Measurements from ENCODE around the gene GNG12. TPM values are rescaled to one million over a fixed set of nuclear protein-coding genes. Genes with fewer than 3 reads are reported as not detected.

The GNG12 gene
- total RNA-seq, 1 experiment from 2014 or later: 14.3 TPM

DNA sequence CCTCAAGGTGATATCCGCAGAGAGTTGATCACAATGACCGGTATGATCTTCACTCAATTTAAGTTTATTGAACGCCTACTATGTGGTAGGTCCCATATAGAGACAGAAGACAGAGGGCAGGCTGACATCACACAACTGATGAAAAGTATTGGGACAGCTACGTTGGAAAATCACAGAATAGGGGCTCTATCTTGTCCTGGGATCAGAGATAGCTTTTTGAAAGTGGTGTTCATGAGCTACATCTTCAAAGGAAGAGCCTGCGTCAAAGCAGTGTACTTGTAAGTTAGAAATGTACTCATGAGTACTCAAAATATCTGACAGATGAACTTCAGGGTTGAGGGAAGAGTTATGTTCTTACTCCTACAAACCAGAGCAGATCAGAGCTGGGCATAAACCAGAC is 93.9 kb downstream of the GNG12 start:
- Histone ChIP-seq H3T11ph (ENCODE audit: low read length) (no peak overlapping the region), H2BK5ac (ENCODE audit: insufficient read length, low read length) (no peak overlapping the region), H2BK120ac (ENCODE audit: low read depth, low read length, poor library complexity, severe bottlenecking) (no peak overlapping the region), H3K23ac (ENCODE audit: insufficient read length, low read depth, low read length) (no peak overlapping the region), H3K27me3 (ENCODE audit: insufficient read depth, low read length) (no peaks in the 10 kb centered on the region), H3K14ac (ENCODE audit: insufficient read depth, low read length) (no peak overlapping the region), H4K5ac (ENCODE audit: insufficient read length, low read depth, low read length) (no peak overlapping the region), H2BK20ac (ENCODE audit: low read depth, low read length, poor library complexity, severe bottlenecking) (no peak overlapping the region), H2BK12ac (ENCODE audit: insufficient read length, low read depth, low read length) (no peak overlapping the region), H4K91ac (ENCODE audit: insufficient read length, low read depth, low read length) (no peak overlapping the region), H4K20me1 (ENCODE audit: control insufficient read depth, insufficient read depth, insufficient read length) (no peaks in the 10 kb centered on the region), H2BK15ac (ENCODE audit: low read depth, low read length) (no peak overlapping the region), H2AFZ (ENCODE audit: low read length) (no peak overlapping the region), H2AK5ac (ENCODE audit: insufficient read length, low read length) (no peak overlapping the region), H3K4me2 (ENCODE audit: insufficient read depth, insufficient read length, low read length) (no peak overlapping the region), H3K9ac (ENCODE audit: extremely low read depth, insufficient read length, low read length) (no peak overlapping the region), H3K18ac (ENCODE audit: insufficient read length, low read depth, low read length) (no peak overlapping the region), H3K23me2 (ENCODE audit: insufficient read length, low read depth, low read length, poor library complexity, severe bottlenecking) (no peaks in the 10 kb centered on the region), H3K4ac (ENCODE audit: low read depth, low read length) (no peak overlapping the region), H3K79me1 (ENCODE audit: insufficient read depth, low read depth, low read length, poor library complexity, severe bottlenecking) (no peaks in the 10 kb centered on the region), H3K27ac (ENCODE audit: insufficient read length, low read depth, low read length) (no peak overlapping the region), H3K9me3 (ENCODE audit: control insufficient read depth, low read depth, low read length) (no peaks in the 10 kb centered on the region), H3K79me2 (ENCODE audit: insufficient read depth, low read length) (no peaks in the 10 kb centered on the region), H3K4me1 (ENCODE audit: insufficient read depth, low read length) (no peaks in the 10 kb centered on the region; the same call in none of the 2 replicates), H3K56ac (ENCODE audit: insufficient read length, low read depth, low read length) (no peak overlapping the region), H4K8ac (replicated peaks; ENCODE audit: insufficient read length, low read depth, low read length) (no peak overlapping the region)
- Mint-ChIP-seq H3K27me3 (ENCODE audit: low read depth) (no peaks in the 10 kb centered on the region), H3K4me3 (no peak overlapping the region), H3K27ac (no peak overlapping the region), H3K4me1 (peaks cover 25 to 31% of the 10 kb centered on the region in 2 experiments), H3K36me3 (ENCODE audit: insufficient read depth in 1 of 3, low read depth in 3 of 3) (no peaks in the 10 kb centered on the region), H3K9me3 (no peaks in the 10 kb centered on the region; a peak in 1 of 5 replicates)
- DNase-seq: no peak
- TF ChIP-seq CTCF (conservative IDR thresholded peaks at IDR 0.05): no peak
- WGBS (ENCODE audit: extremely low coverage, insufficient read length, low lambda C conversion rate): no CpG with 5 or more reads among the region's 5 CpGs

Measured in H9 (cell line).